Measurements from ENCODE around the gene SKIDA1.

The SKIDA1 gene

DNA sequence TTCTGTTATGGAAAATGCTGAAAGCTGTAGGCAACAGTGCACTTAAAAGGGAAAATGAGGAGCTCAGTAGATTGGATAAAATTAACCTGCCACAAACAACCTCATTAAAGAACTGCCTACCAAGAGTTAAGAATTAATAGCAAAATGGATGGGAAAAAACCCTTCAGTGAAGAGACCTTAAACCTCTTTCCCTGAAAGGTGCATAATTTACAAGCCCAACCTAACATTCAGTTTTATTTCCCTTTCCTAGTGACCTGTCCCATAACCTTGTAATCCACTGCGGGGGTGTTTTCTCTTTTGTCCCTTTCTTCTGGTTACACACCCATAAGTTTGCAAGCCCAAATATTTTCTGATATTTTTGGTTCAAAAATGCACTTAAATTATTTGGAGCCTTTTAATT, 21.9 kb downstream of the SKIDA1 start:
- Histone ChIP-seq H3K36me3 (ENCODE audit: control insufficient read depth, low read depth, low read length) (no peaks in the 10 kb centered on the region), H3K9ac (ENCODE audit: low read length) (no peak overlapping the region), H3K9me3 (ENCODE audit: control insufficient read depth, low read depth, low read length) (no peaks in the 10 kb centered on the region), H3K4me3 (ENCODE audit: low read length) (no peak overlapping the region), H3K27ac (ENCODE audit: low read length) (no peak overlapping the region), H3K27me3 (ENCODE audit: control insufficient read depth, insufficient read depth, low read length) (peaks cover 55% of the 10 kb centered on the region), H3K4me1 (ENCODE audit: control insufficient read depth, low read depth, low read length) (peaks cover 72% of the 10 kb centered on the region)

DNA sequence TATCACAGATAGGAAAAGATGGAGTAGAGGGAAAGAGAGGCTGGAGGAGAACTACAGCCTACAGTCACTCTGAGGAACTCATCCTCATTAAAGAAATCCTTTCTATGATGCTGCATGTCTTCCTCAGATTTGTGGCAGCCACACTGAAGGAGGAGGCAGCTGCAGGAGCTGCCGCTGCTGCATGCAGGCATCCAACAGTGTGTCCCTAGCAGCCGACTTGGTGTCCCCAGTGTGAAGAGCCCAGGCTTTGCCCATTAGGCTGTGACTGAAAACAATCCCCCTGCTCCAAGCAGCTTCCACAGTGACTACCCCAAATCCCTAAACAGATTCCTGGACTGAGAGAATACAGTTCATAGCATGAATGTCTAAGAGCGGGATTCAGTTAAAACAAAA, 23.1 kb downstream of the SKIDA1 start:
- H3K4me1 ChIP-seq (ENCODE audit: control insufficient read depth, low read depth, low read length), result peaks cover 72% of the 10 kb centered on the region
- H3K9me3 ChIP-seq (ENCODE audit: control insufficient read depth, low read depth, low read length), result no peaks in the 10 kb centered on the region
- H3K27ac ChIP-seq (ENCODE audit: low read length), result no peak overlapping the region
- no peak overlapping the region for H3K4me3 ChIP-seq (ENCODE audit: low read length)
- H3K27me3 ChIP-seq (ENCODE audit: control insufficient read depth, insufficient read depth, low read length), result peaks cover 61% of the 10 kb centered on the region
- no peaks in the 10 kb centered on the region for H3K36me3 ChIP-seq (ENCODE audit: control insufficient read depth, low read depth, low read length)
- no peak overlapping the region for H3K9ac ChIP-seq (ENCODE audit: low read length)

DNA sequence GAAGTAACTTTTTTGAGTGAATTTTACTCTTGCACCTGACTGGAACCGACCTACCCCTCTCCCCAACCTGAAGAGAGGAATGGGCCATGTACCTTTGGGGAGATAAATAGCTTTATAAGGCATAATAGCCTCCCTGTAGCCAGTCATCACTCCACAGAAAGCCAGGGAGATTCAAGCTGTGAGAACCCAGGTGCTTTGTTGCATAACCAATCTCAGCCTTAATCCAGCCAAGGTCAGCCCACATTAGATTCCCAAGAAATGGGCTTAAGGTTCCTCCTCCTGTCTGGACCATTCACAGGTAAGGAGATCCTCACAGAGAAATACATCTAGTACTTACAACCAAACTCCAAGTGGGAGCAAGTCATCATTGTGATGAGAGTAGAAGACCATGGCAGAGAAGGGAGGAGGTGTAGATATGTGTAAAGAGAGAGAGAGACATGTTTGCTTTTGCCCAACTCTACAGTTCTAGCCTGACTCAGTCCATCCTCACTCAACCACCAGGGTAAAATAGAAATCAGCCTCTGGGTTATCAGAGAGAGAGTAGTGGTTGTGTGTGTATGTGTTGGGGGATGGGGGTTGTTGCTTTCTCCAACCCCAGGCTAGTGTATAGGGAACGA, 23.6 kb downstream of the SKIDA1 start:
- no peak overlapping the region for H3K27ac ChIP-seq (ENCODE audit: low read length)

DNA sequence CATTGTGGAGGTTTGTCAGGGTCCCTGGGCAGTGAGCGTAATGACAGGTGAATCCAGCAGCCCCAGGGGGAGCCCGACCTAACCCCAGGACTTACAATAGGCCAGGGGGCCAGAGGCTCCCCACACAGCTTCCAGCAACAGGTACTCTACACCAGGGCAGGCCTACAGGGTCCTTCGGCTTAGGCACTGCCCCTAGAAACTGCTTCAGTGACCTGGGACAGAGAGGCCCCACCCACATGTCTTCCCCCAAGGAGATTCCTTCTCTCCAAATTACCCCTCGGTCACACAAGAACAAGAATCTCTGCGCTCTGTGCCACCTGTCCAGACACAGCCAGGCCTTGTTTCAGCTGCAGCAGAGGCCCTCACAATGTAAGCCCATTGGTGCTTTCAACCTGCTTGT, 24.4 kb downstream of the SKIDA1 start:
- Histone ChIP-seq H3K27me3 (ENCODE audit: control insufficient read depth, insufficient read depth, low read length) (peaks cover 50% of the 10 kb centered on the region), H3K4me3 (ENCODE audit: low read length) (peak overlapping the region; percentile 58), H3K27ac (ENCODE audit: low read length) (no peak overlapping the region), H3K9ac (ENCODE audit: low read length) (peak overlapping the region; percentile 51), H3K4me1 (ENCODE audit: control insufficient read depth, low read depth, low read length) (peaks cover 62% of the 10 kb centered on the region), H3K36me3 (ENCODE audit: control insufficient read depth, low read depth, low read length) (no peaks in the 10 kb centered on the region), H3K9me3 (ENCODE audit: control insufficient read depth, low read depth, low read length) (no peaks in the 10 kb centered on the region)

More for the DNA sequence above, 23.6 kb downstream of the SKIDA1 start:
- H3K27me3 ChIP-seq (ENCODE audit: control insufficient read depth, insufficient read depth, low read length), result peaks cover 57% of the 10 kb centered on the region
- H3K36me3 ChIP-seq (ENCODE audit: control insufficient read depth, low read depth, low read length), result no peaks in the 10 kb centered on the region
- H3K4me1 ChIP-seq (ENCODE audit: control insufficient read depth, low read depth, low read length), result peaks cover 69% of the 10 kb centered on the region
- no peak overlapping the region for H3K9ac ChIP-seq (ENCODE audit: low read length)
- H3K4me3 ChIP-seq (ENCODE audit: low read length), result peak overlapping the region; percentile 25
- H3K9me3 ChIP-seq (ENCODE audit: control insufficient read depth, low read depth, low read length), result no peaks in the 10 kb centered on the region

DNA sequence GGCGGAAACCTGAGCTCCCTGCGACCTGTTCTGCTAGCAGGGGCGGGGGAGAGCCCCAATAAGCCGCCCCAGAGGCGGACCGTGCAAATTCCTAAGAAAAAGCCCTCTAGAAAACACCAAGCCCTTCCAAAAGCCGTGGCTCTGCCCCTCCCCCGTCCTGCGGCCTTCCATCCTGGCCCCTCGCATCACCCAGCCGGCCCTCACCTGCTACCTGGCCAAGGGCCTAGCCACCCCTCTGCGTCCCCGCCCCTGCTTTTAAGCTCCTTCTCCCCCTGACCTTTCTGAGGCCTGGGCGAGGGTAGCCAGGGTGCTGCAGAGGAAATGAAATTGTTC, 24.9 kb downstream of the SKIDA1 start:
- H3K4me3 ChIP-seq (ENCODE audit: low read length), result peak overlapping the region; percentile 58
- H3K9ac ChIP-seq (ENCODE audit: low read length), result peak overlapping the region; percentile 51
- H3K4me1 ChIP-seq (ENCODE audit: control insufficient read depth, low read depth, low read length), result peaks cover 56% of the 10 kb centered on the region
- no peaks in the 10 kb centered on the region for H3K9me3 ChIP-seq (ENCODE audit: control insufficient read depth, low read depth, low read length)
- peaks cover 44% of the 10 kb centered on the region for H3K27me3 ChIP-seq (ENCODE audit: control insufficient read depth, insufficient read depth, low read length)
- H3K36me3 ChIP-seq (ENCODE audit: control insufficient read depth, low read depth, low read length), result no peaks in the 10 kb centered on the region
- H3K27ac ChIP-seq (ENCODE audit: low read length), result no peak overlapping the region

DNA sequence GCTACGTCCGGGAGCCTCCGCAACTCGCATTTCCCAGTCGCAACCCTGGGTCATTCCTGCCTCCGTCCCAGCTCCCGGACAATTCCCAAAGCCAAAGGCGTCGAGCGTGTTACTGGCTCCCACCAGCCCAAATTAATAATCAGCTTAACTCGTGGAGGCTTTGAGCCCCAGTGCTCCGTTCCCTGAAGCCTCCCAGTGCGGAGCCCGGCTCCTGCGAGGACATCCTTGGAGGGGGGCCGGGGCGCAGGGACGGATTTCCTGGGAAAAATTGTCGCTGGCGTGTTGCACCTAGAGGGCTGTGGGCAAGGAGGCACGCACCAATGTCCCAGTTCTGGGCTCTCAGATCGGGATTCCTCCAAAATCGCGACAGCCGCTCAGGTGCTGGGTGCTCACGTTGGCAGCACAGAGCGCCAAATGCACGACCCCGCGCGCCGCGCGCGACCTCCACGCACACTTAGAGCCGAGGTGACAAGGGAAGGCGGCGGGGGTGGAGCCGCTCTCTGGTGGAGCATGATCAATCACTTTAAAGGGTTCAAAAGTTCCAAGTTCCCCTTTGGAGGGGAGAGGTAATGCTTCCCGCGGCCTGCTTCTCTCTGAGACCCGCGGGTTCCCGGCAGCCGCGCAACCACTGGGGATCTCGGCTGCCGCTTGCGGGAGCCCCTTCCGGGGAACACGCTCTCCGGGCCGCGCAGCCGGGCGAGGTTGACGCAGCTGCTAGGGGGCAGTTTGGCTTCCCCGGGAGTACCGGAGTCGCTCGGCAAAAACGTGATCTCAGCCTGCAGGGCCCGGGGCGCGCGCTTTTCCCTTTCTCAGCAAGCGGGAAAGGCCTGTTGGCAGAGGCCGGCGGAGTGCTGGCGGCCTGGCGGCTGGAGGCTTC, 25.5 kb downstream of the SKIDA1 start:
- no peak overlapping the region for H3K27ac ChIP-seq (ENCODE audit: low read length)
- H3K36me3 ChIP-seq (ENCODE audit: control insufficient read depth, low read depth, low read length), result no peaks in the 10 kb centered on the region
- peaks cover 39% of the 10 kb centered on the region for H3K27me3 ChIP-seq (ENCODE audit: control insufficient read depth, insufficient read depth, low read length)
- peaks cover 54% of the 10 kb centered on the region for H3K4me1 ChIP-seq (ENCODE audit: control insufficient read depth, low read depth, low read length)
- H3K9ac ChIP-seq (ENCODE audit: low read length), result peak overlapping the region; percentile 51
- no peaks in the 10 kb centered on the region for H3K9me3 ChIP-seq (ENCODE audit: control insufficient read depth, low read depth, low read length)
- H3K4me3 ChIP-seq (ENCODE audit: low read length), result peak overlapping the region; percentile 58

DNA sequence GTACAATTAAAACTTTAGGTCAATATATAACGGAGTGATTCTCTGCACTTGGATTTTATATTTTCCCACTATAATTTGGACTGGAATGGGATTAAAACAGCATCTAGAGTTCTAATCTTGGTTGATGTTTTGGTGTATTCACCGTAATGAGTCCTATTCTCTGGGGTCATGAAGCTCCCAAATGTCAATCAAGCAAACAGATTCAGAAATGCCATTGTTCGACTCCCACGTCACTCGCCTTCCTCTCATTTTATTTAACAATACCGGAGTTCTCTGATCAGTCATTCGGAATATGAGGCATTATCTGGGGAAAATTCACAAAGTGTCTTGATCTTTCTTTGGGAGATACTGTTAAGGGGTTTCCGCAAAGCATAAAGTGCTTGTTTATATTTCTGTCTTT, 26.5 kb downstream of the SKIDA1 start:
- peaks cover 51% of the 10 kb centered on the region for H3K4me1 ChIP-seq (ENCODE audit: control insufficient read depth, low read depth, low read length)
- no peaks in the 10 kb centered on the region for H3K36me3 ChIP-seq (ENCODE audit: control insufficient read depth, low read depth, low read length)
- H3K27me3 ChIP-seq (ENCODE audit: control insufficient read depth, insufficient read depth, low read length), result peaks cover 36% of the 10 kb centered on the region
- no peak overlapping the region for H3K9ac ChIP-seq (ENCODE audit: low read length)
- H3K9me3 ChIP-seq (ENCODE audit: control insufficient read depth, low read depth, low read length), result no peaks in the 10 kb centered on the region
- no peak overlapping the region for H3K27ac ChIP-seq (ENCODE audit: low read length)
- peak overlapping the region; percentile 58 for H3K4me3 ChIP-seq (ENCODE audit: low read length)

DNA sequence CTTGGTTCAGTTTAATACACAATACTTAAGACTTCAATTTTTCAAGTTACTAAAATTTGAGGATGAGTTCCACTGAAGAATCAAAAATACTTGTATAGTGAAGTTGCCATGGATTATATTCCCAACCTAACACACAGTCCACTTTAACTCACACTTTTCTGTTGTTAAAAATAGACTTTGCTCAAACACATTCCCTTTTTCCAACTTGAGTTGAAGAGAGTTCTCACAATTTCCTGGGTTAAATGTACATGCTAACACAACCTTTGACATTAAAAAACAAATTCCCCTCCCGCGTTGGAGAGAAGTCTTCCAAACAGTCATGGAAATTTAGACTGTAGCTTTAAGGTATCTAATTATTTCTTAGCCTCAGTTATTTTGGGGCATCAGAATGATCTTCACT, 27.1 kb downstream of the SKIDA1 start:
- Histone ChIP-seq H3K36me3 (ENCODE audit: control insufficient read depth, low read depth, low read length) (no peaks in the 10 kb centered on the region), H3K4me3 (ENCODE audit: low read length) (peak overlapping the region; percentile 58), H3K9ac (ENCODE audit: low read length) (no peak overlapping the region), H3K27ac (ENCODE audit: low read length) (no peak overlapping the region), H3K9me3 (ENCODE audit: control insufficient read depth, low read depth, low read length) (no peaks in the 10 kb centered on the region), H3K4me1 (ENCODE audit: control insufficient read depth, low read depth, low read length) (peaks cover 50% of the 10 kb centered on the region), H3K27me3 (ENCODE audit: control insufficient read depth, insufficient read depth, low read length) (peaks cover 36% of the 10 kb centered on the region)

DNA sequence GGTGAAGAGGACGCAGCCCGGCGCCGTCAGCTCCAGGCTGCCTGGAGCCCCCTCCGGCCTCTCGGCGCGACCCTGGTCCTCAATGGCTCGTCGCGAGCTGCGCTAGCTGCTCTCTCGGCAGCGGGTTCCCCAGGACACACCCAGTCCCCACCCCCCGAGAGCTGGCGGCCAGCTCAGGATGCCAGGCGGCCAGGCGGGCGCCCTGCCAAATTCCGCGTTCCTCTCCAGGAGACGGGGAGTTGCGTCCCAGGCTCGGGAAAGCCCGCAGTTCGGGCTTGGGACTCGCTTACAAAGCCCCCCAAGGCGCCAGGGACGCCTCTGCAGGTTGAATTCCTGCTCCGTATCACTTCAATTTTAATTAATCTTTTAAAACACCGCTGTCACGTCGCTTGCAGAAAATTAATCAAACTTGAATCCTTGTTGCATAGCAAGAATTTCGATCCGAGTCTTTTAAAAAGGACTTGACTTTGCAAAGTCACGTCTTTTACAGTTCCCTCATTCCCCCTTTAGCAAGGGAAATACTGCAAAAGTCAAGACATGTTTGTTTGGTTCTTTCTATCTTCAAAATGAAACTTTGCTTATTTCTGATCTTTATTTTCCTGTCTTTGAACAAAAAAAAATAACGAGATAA, 28.2 kb downstream of the SKIDA1 start:
- Histone ChIP-seq H3K27me3 (ENCODE audit: control insufficient read depth, insufficient read depth, low read length) (peaks cover 36% of the 10 kb centered on the region), H3K4me1 (ENCODE audit: control insufficient read depth, low read depth, low read length) (peaks cover 41% of the 10 kb centered on the region), H3K4me3 (ENCODE audit: low read length) (peak overlapping the region; percentile 73), H3K27ac (ENCODE audit: low read length) (no peak overlapping the region), H3K36me3 (ENCODE audit: control insufficient read depth, low read depth, low read length) (no peaks in the 10 kb centered on the region), H3K9ac (ENCODE audit: low read length) (peak overlapping the region; percentile 85), H3K9me3 (ENCODE audit: control insufficient read depth, low read depth, low read length) (no peaks in the 10 kb centered on the region)

DNA sequence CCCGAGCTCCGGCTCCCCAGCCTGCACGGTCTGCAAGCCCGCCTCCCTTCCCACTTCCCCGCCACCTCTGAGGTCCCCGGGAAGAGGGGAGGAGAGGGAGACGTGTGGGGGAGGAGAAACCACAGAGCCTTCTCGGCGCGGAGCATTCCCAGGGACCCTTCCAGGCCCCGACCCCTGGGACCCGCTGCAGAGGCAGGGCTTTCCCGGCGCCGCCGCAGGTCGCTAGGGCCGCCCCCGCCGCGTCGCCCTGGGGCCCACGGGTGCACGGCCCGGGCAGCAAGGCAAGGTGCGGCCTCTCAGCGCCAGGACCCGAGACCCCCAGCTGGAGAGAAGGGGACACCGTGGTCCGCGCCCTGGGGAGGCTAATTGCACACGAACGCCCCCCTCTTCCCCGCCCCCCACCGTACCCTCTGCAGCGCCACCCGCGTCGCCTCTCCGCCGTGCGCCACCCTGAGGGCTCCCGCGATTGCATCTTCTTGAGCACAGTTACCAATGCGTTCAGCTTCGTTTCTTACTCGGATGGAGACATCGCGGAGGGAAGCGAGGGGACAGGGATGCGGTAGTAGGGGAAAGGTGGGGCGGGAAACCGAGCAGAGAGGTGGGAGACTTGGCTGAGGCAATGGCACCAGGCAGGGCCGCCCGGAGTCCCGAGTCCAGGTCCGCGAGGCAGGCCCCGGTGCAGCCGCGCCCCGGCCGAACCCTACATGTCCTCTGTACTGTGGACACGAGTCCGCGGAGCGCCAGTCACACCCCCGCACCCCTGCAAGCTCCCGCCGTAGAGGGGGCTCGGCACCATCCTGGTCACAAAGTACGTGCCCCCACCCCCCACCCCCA, 28.9 kb downstream of the SKIDA1 start:
- Histone ChIP-seq H3K27ac (ENCODE audit: low read length) (peak overlapping the region; percentile 61), H3K9ac (ENCODE audit: low read length) (peak overlapping the region; percentile 85), H3K27me3 (ENCODE audit: control insufficient read depth, insufficient read depth, low read length) (peaks cover 36% of the 10 kb centered on the region), H3K4me1 (ENCODE audit: control insufficient read depth, low read depth, low read length) (peaks cover 33% of the 10 kb centered on the region), H3K9me3 (ENCODE audit: control insufficient read depth, low read depth, low read length) (no peaks in the 10 kb centered on the region), H3K4me3 (ENCODE audit: low read length) (peak overlapping the region; percentile 73), H3K36me3 (ENCODE audit: control insufficient read depth, low read depth, low read length) (no peaks in the 10 kb centered on the region)

DNA sequence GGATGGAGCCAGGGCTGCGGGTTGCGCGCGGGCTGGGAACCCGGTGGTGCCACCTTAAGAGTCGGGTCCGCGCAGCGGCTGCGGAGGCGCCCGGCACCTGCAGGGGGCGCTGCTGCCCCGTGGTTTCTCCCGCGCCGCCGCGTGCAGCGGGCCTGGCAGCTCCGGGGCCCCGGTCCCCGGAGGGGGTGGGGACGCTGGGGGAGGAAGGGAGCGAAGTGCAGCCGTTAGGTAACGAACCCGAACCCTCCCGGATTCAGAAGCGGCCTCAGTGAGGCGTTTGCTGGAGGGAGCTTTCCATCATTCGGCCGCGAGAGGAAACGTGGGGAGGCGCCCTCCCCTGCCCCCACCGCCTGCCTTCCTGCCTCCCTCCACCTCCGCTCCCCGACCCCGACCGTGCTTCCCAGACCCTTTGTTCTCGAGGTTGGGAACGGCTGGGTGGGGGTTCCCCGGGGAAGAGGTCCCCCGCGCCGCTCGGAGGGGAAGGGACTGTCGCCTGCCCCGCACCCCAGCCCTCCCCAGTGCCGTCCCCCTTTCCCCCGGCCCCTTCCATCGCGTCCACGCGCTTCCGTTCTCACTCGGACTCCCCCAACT, 29.6 kb downstream of the SKIDA1 start:
- Histone ChIP-seq H3K27ac (ENCODE audit: low read length) (peak overlapping the region; percentile 61), H3K27me3 (ENCODE audit: control insufficient read depth, insufficient read depth, low read length) (peaks cover 32% of the 10 kb centered on the region)

More for the DNA sequence above, 29.6 kb downstream of the SKIDA1 start:
- H3K9me3 ChIP-seq (ENCODE audit: control insufficient read depth, low read depth, low read length), result no peaks in the 10 kb centered on the region
- peaks cover 26% of the 10 kb centered on the region for H3K4me1 ChIP-seq (ENCODE audit: control insufficient read depth, low read depth, low read length)
- H3K4me3 ChIP-seq (ENCODE audit: low read length), result peak overlapping the region; percentile 73
- H3K36me3 ChIP-seq (ENCODE audit: control insufficient read depth, low read depth, low read length), result no peaks in the 10 kb centered on the region
- H3K9ac ChIP-seq (ENCODE audit: low read length), result peak overlapping the region; percentile 85

Data from iPS-18a (cell line).